ENCODE data around the gene CDCP1. TPM values are rescaled to one million over a fixed set of nuclear protein-coding genes. Genes with fewer than 3 reads are reported as not detected.

Gene CDCP1
- total and polyA plus RNA-seq, 8 donors = 0.30 to 31.4 (median 0.57) TPM

- Histone ChIP-seq H3K4me1 (peaks cover under 1 to 5% of the 10 kb centered on the region in 2 donors), H3K27me3 (no peaks in the 10 kb centered on the region), H3K9me3 (no peaks in the 10 kb centered on the region), H3K36me3 (peaks cover 0 to 3% of the 10 kb centered on the region in 2 donors), H3K27ac (no peak overlapping the region), H3K4me3 (no peak overlapping the region)
- DNase-seq = no peak
- no peak for TF ChIP-seq CTCF (IDR thresholded peaks at IDR 0.05)
- no peak for ATAC-seq
- intact Hi-C loops (cut with DNase I) = no loop called here
Measured at GRCh38 chr3:45128950-45129349, 17.2 kb downstream of the CDCP1 start.

- peaks cover 0 to 3% of the 10 kb centered on the region in 2 donors for H3K36me3 ChIP-seq
- H3K4me1 ChIP-seq = peaks cover 5 to 16% of the 10 kb centered on the region in 2 donors
- TF ChIP-seq CTCF (IDR thresholded peaks at IDR 0.05) = no peak
- H3K4me3 ChIP-seq = no peak overlapping the region
- ATAC-seq (no peak), DNase-seq (no peak)
- H3K9me3 ChIP-seq = no peaks in the 10 kb centered on the region
- no peaks in the 10 kb centered on the region for H3K27me3 ChIP-seq
- no peak overlapping the region for H3K27ac ChIP-seq
- intact Hi-C loops (cut with DNase I) = no loop called here
Measured at GRCh38 chr3:45127130-45127822, 18.9 kb downstream of the CDCP1 start.

GRCh38 chr3:45126730-45127129 lies 19.4 kb downstream of the CDCP1 start:
- Histone ChIP-seq H3K9me3 (no peaks in the 10 kb centered on the region), H3K4me1 (peaks cover 5 to 16% of the 10 kb centered on the region in 2 donors), H3K4me3 (no peak overlapping the region), H3K36me3 (peaks cover 0 to 3% of the 10 kb centered on the region in 2 donors), H3K27me3 (no peaks in the 10 kb centered on the region), H3K27ac (no peak overlapping the region)
- ATAC-seq = no peak
- intact Hi-C loops (cut with DNase I) = no loop called here
- TF ChIP-seq CTCF (IDR thresholded peaks at IDR 0.05) = no peak
- no peak for DNase-seq

- Histone ChIP-seq H3K27ac (no peak overlapping the region), H3K36me3 (peaks cover 0 to 3% of the 10 kb centered on the region in 2 donors)
Measured at GRCh38 chr3:45125550-45126026, 20.6 kb downstream of the CDCP1 start.

More at GRCh38 chr3:45125550-45126026, 20.6 kb downstream of the CDCP1 start:
- H3K4me3 ChIP-seq = no peak overlapping the region
- H3K27me3 ChIP-seq = no peaks in the 10 kb centered on the region
- TF ChIP-seq CTCF (IDR thresholded peaks at IDR 0.05) = no peak
- peak; percentile 93 for ATAC-seq
- peaks cover 5 to 16% of the 10 kb centered on the region in 2 donors for H3K4me1 ChIP-seq
- intact Hi-C loops (cut with DNase I) = no loop called here
- peak in 1 of 4 donors; percentile 80 for DNase-seq
- H3K9me3 ChIP-seq = no peaks in the 10 kb centered on the region
